Nucleus accumbens (tissue), 56 donors: ENCODE results near the gene PRMT3.
A peak's percentile ranks its signal among the peaks of the same experiment; 100 is the strongest.
"Not testable (repeated sequence)": the region's sequence is repeated elsewhere in the genome, so short reads cannot be mapped to it uniquely, and the experiment has no call there.

ENCODE experiments used
- DNase-seq, 56 donors: peaks; one replicate each; lab custom pipeline; 2025; lab: John Stamatoyannopoulos, UW

The PRMT3 gene

DNA sequence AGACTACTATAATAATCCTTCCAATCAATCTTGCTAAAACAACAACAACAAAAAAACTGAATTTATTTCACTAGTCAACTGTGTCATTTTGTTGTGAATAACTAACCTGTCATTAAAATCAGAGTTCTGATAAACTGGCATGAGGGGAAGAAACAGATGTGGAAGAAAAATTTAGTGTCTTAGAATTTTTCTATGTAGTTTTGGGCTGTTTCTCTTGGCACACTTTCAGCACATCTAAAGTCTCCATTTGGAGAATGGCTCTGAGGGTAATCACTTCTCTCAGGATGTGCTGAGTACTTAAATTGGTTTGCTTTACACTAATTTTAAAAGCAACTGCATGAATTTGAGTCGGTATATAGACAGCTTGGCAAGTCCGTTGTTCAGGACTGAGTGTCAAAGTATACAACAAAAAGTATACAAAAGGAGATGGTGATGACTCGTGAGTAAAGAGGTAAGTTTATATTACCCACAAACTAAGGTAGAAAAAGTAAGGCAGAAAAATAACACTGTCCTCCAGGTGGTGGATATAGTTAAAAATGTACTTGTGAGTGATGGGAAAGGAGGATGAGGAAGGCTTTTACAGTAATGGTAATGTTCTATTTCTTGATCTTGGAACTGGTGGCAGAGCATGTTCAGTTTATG is 13.8 kb upstream of the PRMT3 start:
- no peak for DNase-seq

DNA sequence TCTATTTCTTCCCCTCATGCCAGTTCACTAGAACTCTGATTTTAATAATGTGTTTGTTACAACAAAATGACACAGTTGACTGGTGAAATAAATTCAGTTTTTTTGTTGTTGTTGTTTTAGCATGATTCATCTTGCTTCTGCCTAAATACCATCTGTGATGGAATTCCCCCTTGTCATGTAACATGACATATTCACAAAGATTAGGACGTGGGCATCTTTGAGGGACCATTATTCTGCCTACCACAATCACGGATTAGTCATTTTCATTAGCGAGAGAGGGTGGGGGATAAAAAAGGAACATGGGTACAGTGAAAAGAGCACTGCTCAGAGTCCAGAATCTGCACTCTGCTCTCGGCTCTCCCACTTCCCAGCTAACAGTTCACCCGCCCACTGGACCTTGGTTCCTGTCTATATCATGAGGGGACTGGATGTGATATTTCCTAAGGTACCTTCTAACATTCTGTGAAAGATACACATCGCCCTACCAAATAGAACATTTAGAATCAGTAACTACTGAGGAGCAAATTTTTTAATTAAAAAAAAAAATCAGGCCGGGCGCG is 12.7 kb upstream of the PRMT3 start:
- no peak for DNase-seq

DNA sequence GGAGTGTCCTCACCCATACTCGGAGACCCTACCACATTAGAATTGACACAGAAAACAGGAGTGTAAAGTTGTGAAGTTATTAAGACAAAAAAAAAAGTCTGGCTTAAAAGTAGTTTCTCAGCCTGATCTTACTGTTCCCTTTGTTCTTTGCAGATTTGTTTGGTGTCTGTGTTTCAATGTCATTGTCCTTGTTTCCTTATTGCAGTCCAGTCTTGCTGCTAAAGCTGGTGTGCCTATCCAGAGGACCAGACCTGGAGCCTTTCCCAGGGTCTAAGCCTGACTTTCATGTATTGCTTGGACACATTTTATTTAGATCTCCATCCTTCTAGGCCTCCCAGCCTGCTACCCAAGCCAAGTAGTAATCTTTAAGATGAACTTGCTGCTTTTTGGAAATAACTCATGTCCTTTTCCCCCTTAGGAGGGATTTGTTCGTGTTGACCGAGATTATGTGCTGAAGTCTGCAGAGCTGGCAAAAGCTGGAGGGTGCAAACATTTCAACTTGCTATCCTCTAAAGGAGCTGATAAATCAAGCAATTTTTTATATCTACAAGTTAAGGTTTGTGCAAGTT is 11.3 kb upstream of the PRMT3 start:
- DNase-seq = no peak

DNA sequence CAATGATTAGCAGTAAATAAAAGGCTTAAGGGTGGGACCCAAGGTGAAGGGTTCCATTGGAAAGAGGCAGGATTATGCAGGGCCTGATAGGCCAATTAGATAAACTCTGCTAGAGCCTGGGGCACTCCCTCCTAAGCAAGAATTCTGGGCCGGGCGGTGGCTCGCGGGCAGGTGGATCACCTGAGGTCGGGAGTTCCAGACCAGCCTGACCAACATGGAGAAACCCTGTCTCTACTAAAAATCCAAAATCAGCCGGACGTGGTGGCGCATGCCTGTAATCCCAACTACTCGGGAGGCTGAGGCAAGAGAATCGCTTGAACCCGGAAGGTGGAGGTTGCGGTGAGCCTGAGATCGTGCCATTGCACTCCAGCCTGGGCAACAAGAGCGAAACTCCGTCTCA is 1.5 kb upstream of the PRMT3 start:
- not testable (repeated sequence) for DNase-seq

DNA sequence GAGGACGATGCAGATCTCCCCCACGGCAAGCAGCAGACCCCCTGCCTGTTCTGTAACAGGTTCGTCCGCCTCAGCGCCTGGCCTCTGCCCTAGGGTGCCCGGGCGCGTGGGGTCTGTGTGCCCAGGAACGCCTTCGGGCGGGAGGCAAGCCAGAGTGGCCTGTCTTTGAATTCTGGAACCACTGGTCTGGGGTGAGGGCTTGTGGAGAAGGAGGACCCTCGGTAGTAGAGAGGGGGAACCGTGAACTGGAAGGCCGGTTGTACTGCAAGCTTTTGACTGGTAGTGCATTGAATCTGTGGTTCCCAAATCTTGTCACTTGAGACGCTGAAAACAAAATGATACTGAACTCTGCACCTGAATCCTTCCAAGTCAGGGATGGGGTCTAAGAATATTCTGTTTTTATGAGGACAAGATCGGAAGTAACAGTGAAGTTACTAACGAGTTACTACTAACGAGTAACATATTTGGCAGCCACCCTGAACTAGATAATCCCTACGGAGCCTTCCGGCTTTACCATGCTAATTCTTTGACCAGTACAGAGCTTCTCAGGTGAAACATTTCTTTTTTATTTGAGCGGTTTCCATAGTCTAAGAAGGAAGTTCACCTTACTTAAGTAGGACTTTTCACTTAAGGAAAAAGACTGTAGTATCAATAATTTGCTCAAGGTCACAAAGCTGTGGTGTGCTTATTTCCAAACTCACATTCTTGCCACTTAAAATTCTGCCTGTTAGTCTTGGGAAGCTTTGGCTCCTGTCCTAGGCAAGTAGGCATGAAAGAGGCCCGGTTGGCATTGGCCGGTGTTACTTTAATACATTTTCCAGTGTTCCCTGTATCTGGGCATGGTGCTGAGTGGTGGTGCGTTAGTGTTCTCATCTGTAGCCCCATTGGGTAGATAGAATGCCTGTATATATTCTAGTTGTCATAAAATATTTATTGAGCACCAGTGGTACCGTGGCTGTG is 860 bp downstream of the PRMT3 start:
- DNase-seq = peak in 6 of 56 donors; percentile 42 to 64 (median 49)

DNA sequence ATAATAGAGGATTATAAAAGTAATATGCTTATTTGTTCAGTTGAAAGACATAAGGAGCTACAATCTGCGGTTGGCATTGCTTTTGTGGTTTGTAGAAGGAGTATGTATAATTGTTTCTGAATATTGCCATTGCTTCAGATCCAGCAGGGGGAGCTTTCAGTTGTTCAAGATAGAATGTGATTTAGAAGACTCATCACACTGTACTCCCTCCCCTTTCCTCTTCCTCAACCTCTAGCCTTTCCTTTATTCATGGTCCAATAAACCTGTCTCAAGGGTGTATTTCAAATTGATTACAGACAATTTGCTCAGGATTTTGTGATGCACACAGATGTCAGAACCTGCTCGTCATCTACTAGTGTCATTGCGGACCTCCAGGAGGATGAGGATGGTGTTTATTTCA is 9.8 kb downstream of the PRMT3 start:
- peak in 2 of 56 donors; percentile 2 to 27 for DNase-seq

DNA sequence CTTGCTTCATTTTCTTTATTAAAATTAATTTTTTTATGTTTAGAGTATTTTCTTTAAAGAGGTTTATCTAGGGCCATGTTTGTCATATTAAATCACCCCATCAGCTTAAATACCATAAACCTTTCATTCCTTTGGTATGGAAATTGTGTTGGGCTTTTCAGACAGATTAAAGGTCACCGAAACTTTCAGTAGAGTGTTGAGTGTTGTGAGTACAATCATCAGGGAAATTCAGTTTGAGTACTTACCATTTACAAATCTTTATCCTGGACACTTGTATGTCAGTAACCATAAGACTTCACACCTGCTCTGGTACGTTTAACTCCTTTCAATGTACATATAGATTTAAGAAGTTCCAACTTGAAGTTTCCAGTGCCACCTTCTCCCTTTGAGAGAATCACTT is 12.0 kb downstream of the PRMT3 start:
- no peak for DNase-seq

DNA sequence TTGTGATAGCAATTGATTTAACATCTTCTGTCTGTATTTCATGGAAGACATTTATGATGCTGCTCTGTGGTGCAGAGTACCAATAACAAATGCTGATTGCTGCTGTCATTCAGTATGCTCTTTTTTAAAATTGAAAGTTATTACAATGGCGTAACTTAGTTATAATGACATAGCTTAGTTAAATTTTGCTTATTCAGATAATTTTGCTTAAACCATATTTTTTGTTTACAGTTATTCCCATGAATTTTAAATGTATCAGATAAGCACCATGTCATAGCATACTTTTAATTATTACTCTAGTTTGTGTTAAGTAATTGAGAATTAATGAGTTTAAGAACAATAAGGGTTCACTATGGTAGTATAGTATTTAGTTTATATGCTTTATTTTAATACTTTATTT is 15.5 kb downstream of the PRMT3 start:
- no peak for DNase-seq

DNA sequence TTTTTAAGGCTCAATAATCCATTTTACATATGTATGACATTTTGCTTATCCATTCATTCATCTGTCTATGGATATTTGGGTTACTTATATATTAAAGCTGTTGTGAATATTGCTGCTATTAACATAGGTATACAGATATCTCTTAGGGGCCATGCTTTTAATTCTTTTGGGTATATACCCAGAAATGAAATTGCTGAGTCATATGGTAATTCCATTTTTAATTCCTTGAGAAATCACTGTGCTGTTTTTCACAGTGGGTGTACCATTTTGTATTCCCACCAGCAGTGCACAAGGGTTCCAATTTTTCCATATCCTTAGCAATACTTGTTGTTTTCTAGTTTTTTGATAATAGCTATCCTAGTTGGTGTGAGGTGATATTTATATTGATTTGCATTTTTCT is 19.0 kb downstream of the PRMT3 start:
- DNase-seq = no peak

DNA sequence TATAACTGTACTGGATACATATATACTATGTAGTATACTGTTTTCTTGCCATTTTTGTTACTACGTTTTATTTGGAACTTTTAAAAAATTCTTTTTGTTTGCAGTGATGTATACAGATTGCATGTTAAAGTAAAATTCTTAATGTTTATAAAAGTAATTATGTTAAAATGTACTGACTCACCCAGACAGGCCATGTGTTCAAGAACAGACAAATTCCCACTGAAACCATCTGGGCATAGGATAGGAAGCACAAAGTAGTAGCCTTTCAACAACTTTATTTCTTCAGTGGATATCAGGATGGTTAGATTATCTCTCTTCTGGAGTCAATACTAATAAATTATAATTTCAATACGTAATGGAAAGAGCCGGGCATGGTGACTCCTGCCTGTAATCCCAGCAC is 19.8 kb downstream of the PRMT3 start:
- DNase-seq = no peak

DNA sequence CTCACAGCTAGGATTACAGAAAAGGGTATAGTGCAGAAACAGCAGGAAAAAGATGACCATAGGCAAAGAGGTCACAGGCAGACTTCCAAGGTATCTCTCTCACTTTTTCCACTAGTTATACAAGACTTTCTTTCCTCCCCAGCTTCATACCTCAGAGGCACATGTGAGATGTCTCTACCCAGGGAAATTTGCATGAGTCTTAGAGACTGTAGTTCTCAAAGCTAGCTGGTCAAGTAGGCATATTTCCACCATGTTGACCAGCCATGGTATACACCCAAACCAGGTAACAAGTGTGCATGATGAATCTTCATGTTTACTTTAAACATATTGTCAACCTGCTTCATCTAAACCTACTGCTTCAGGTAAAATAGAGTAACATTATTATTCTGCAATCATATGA is 27.9 kb downstream of the PRMT3 start:
- no peak for DNase-seq

DNA sequence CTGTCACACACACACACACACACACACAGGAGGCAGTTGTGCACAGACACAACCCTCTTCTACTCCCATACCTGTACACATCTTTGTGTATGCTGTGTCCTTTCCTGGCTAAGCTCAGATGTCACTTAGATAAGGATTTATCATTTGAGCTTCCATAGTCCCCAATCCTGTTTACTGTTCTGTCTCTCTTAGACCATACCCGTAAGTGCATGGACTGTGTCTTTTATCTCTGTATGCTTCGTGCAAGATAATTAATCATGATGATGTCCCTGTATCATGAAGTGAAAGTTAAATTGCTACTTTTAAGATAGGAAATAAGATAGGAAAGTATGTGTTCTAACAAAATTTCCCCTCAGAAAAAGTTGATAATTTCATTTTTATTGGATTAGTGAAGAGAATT is 30.3 kb downstream of the PRMT3 start:
- no peak for DNase-seq

DNA sequence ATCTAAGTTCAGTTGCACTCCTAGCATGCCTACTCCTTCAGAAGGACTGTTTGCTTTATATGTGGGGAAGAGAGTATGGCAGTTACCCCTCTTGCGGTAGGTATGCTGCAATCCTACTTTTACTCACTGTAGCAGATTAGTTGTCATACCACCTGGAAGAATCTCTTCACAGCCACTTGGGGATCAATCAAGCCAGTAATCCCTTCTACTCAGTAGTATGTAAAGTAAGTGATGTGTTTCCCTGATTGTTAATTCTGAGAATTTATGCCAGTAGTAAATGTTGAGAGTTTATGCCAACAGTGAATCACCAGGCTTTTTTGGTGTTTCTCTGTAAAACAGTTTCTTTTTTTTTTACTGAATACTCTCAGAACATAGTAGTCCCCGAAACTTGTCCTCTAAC is 34.4 kb downstream of the PRMT3 start:
- no peak for DNase-seq

DNA sequence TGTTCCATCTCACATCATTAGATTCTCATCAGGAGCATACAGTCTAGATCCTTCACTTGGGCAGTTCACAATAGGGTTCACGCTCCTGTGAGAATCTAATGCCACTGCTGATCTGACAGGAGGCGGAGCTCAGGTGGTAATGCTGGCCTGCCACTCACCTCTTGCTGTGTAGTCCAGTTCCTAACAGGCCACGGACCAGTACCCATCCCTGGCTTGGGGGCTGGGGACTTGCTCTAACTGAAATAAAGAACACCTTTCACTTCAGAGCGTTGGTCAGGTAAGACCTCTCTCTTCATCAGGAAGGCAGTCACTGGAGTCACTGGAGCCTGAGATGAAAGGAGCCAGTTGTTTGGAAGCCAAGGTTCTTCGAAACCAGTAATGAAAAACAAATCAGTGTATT is 41.7 kb downstream of the PRMT3 start:
- no peak for DNase-seq

DNA sequence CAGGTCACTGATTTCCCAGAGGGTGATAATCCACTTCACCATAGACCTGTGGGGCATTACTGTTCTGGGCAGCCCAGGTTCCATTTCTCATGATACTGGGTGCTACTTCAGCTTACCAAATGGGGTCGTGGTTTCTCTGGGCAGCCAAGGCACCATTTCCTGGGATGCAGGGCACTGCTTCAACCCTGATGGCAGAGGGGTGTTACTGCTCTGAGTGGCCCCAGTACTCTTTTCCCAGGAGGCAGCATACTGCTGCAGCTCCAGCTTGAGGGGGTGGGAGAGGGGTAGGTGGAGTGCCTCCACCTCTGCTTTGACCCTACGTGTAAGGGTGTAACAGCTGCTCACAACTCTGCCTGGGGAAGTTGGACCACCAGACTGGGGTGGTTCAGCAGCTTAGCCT is 51.1 kb downstream of the PRMT3 start:
- no peak for DNase-seq

DNA sequence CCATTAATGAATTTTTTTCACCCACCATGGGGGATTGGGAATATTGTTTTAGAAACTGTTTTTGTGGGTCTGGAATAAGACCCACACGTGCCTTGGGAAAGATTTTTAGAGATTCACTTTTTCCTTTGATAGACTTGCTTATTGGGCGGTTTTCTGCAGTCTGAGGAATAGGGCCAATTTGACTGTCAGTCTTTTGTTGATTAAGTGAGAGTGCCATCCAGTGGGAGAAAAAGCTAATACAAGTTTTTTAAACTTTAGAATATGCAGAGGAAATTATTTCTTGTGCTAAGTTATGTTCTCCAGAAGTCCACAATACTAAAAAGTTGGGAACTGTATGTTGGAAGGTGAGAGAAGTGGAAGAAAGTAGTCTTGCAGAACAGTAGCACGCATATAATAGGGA is 56.1 kb downstream of the PRMT3 start:
- no peak for DNase-seq

DNA sequence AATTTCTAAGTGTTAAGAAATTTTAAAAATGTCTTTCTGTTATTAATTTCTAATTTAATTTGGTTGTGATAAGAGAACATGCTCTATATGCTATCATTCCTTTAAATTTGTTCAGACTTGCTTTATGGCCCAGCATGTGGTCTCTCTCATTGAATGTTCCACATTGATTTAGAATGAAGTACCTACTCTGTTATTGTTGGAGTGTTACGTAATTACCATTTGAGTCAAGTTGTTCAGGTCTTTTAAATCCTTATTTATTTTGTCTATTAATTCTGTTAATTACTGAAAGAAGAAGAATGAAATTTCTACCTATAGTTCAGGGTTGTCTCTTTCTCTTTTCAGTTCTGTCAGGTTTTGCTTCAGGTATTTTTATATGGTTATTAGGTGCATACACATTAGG is 57.0 kb downstream of the PRMT3 start:
- DNase-seq = no peak

DNA sequence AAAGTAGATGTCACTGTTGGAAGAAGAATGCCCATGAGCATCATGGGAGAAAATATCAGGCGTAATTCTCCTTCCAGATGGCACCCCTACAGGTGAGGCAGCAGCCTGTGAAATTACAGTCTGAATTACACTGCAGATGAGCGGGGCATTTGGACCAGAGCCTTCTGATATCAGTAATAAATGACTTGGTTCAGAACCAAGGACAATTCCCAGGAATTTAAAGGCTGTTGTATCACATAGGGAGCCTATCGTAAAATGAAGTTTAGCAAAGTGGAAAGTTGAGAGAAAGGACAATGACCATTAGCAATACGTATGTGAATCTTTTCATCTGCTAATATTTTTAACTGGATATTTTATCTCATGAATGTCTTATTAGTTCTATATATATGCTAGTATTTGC is 61.3 kb downstream of the PRMT3 start:
- DNase-seq = no peak

DNA sequence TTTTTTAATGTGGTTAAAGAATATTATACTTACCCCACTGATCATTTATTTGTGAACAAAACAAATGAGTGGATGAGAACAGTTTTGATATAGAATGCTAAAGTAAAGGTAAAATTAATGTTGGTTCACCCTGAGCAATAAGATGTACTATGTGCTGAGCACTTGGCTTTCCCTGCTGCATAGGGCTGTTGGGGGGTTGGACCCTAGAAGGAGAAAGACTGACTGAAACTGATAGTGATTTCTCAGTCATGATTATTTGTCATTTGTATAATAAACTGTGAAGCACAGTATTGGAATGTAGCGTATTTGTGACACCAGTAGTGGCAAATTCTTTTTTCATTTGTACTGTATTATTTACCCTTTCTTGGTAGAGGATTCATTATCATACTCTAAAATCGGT is 63.3 kb downstream of the PRMT3 start:
- no peak for DNase-seq

DNA sequence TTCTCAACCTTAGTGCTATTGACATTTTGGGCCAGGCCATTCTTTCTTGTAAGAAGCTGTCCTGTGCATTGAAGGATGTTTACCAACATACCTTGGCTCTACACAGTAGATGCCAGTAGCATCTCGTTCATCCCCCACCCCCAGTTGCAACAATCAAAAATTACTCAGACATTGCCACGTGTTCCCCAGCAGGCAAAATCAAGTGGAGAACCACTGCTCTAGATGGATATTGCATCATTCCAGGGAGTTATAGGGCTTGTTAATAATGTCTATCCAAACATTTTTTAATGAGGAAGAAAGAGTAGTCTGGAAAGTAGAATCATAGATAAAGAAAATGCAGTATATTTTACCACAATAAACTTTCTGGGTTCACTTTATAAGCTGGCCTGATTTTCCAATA is 64.1 kb downstream of the PRMT3 start:
- no peak for DNase-seq

DNA sequence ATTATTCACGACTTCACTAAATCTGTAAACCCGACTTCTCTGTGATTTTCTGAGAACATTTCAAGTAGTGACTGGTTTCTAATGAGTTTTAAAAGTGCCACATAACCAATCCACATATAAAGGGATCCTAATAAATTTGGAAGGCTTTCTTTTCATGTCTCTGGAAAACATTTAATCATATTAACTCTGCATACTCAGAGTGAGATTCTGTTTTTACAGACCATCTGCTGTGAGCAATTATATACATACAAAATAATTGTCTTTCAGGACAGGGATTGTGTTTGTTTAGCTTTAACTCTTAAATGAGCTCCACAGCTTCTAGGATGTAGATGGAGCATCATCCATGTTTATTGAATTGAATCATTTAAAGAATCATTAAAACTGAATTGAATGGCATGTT is 65.1 kb downstream of the PRMT3 start:
- DNase-seq = no peak
